ENCODE data around the gene CDH3. TPM values are rescaled to one million over a fixed set of nuclear protein-coding genes. Genes with fewer than 3 reads are reported as not detected.

Gene CDH3
- total RNA-seq: not detected

GRCh38 chr16:68644715-68645493 is at the start of gene CDH3:
Gene CDH3 (plus strand): TSS chr16:68645310. CDS start chr16:68645380, 70 bp downstream.
- Histone ChIP-seq H3K4me3 (ENCODE audit: low read length in 3 of 3) (no peak within 1 kb of the TSS), H3K9ac (ENCODE audit: low read depth in 1 of 3, low read length in 3 of 3) (no peak within 1 kb of the TSS), H3K9me3 (ENCODE audit: control insufficient read depth in 3 of 3, low read length in 3 of 3) (no peaks in the 10 kb centered on the region), H3K4me1 (ENCODE audit: control insufficient read depth in 3 of 3, insufficient read depth in 3 of 3, low read length in 3 of 3) (peaks cover 3 to 6% (median 5%) of the 10 kb centered on the region in 3 donors), H3K27ac (ENCODE audit: low read depth, low read length) (no peak within 1 kb of the TSS), H3K27me3 (ENCODE audit: control insufficient read depth in 3 of 3, insufficient read depth in 3 of 3, low read length in 3 of 3) (peaks cover 69 to 75% (median 74%) of the 10 kb centered on the region in 3 donors), H3K36me3 (ENCODE audit: control insufficient read depth in 3 of 3, insufficient read depth in 3 of 3, low read length in 3 of 3) (no peaks in the 10 kb centered on the region)

GRCh38 chr16:68596266-68596665 is 48.8 kb upstream of the CDH3 start:
- Histone ChIP-seq H3K9me3 (ENCODE audit: control insufficient read depth in 3 of 3, low read length in 3 of 3) (no peaks in the 10 kb centered on the region), H3K4me3 (ENCODE audit: low read length in 3 of 3) (no peak overlapping the region), H3K36me3 (ENCODE audit: control insufficient read depth in 3 of 3, insufficient read depth in 3 of 3, low read length in 3 of 3) (no peaks in the 10 kb centered on the region), H3K4me1 (ENCODE audit: control insufficient read depth in 3 of 3, insufficient read depth in 3 of 3, low read length in 3 of 3) (no peaks in the 10 kb centered on the region), H3K9ac (ENCODE audit: low read depth in 1 of 3, low read length in 3 of 3) (no peak overlapping the region), H3K27me3 (ENCODE audit: control insufficient read depth in 3 of 3, insufficient read depth in 3 of 3, low read length in 3 of 3) (no peaks in the 10 kb centered on the region), H3K27ac (ENCODE audit: low read depth, low read length) (no peak overlapping the region)

GRCh38 chr16:68599586-68599985 is 45.5 kb upstream of the CDH3 start:
- H3K9me3 ChIP-seq (ENCODE audit: control insufficient read depth in 3 of 3, low read length in 3 of 3): no peaks in the 10 kb centered on the region
- H3K9ac ChIP-seq (ENCODE audit: low read depth in 1 of 3, low read length in 3 of 3): no peak overlapping the region
- H3K4me1 ChIP-seq (ENCODE audit: control insufficient read depth in 3 of 3, insufficient read depth in 3 of 3, low read length in 3 of 3): no peaks in the 10 kb centered on the region
- H3K27me3 ChIP-seq (ENCODE audit: control insufficient read depth in 3 of 3, insufficient read depth in 3 of 3, low read length in 3 of 3): no peaks in the 10 kb centered on the region
- no peak overlapping the region for H3K27ac ChIP-seq (ENCODE audit: low read depth, low read length)
- no peaks in the 10 kb centered on the region for H3K36me3 ChIP-seq (ENCODE audit: control insufficient read depth in 3 of 3, insufficient read depth in 3 of 3, low read length in 3 of 3)
- no peak overlapping the region for H3K4me3 ChIP-seq (ENCODE audit: low read length in 3 of 3)

- no peaks in the 10 kb centered on the region for H3K27me3 ChIP-seq (ENCODE audit: control insufficient read depth in 3 of 3, insufficient read depth in 3 of 3, low read length in 3 of 3)
- H3K36me3 ChIP-seq (ENCODE audit: control insufficient read depth in 3 of 3, insufficient read depth in 3 of 3, low read length in 3 of 3): no peaks in the 10 kb centered on the region
- H3K9ac ChIP-seq (ENCODE audit: low read depth in 1 of 3, low read length in 3 of 3): no peak overlapping the region
- no peak overlapping the region for H3K27ac ChIP-seq (ENCODE audit: low read depth, low read length)
- H3K4me3 ChIP-seq (ENCODE audit: low read length in 3 of 3): no peak overlapping the region
- H3K4me1 ChIP-seq (ENCODE audit: control insufficient read depth in 3 of 3, insufficient read depth in 3 of 3, low read length in 3 of 3): no peaks in the 10 kb centered on the region
- no peaks in the 10 kb centered on the region for H3K9me3 ChIP-seq (ENCODE audit: control insufficient read depth in 3 of 3, low read length in 3 of 3)
Measured at GRCh38 chr16:68605746-68606145, 39.4 kb upstream of the CDH3 start.

GRCh38 chr16:68607443-68607842 is 37.7 kb upstream of the CDH3 start:
- Histone ChIP-seq H3K9ac (ENCODE audit: low read depth in 1 of 3, low read length in 3 of 3) (no peak overlapping the region), H3K4me1 (ENCODE audit: control insufficient read depth in 3 of 3, insufficient read depth in 3 of 3, low read length in 3 of 3) (no peaks in the 10 kb centered on the region), H3K9me3 (ENCODE audit: control insufficient read depth in 3 of 3, low read length in 3 of 3) (no peaks in the 10 kb centered on the region), H3K27me3 (ENCODE audit: control insufficient read depth in 3 of 3, insufficient read depth in 3 of 3, low read length in 3 of 3) (no peaks in the 10 kb centered on the region), H3K4me3 (ENCODE audit: low read length in 3 of 3) (no peak overlapping the region), H3K36me3 (ENCODE audit: control insufficient read depth in 3 of 3, insufficient read depth in 3 of 3, low read length in 3 of 3) (no peaks in the 10 kb centered on the region), H3K27ac (ENCODE audit: low read depth, low read length) (no peak overlapping the region)

- Histone ChIP-seq H3K4me3 (ENCODE audit: low read length in 3 of 3) (no peak overlapping the region), H3K27me3 (ENCODE audit: control insufficient read depth in 3 of 3, insufficient read depth in 3 of 3, low read length in 3 of 3) (no peaks in the 10 kb centered on the region), H3K4me1 (ENCODE audit: control insufficient read depth in 3 of 3, insufficient read depth in 3 of 3, low read length in 3 of 3) (no peaks in the 10 kb centered on the region), H3K9me3 (ENCODE audit: control insufficient read depth in 3 of 3, low read length in 3 of 3) (no peaks in the 10 kb centered on the region), H3K27ac (ENCODE audit: low read depth, low read length) (no peak overlapping the region), H3K9ac (ENCODE audit: low read depth in 1 of 3, low read length in 3 of 3) (no peak overlapping the region), H3K36me3 (ENCODE audit: control insufficient read depth in 3 of 3, insufficient read depth in 3 of 3, low read length in 3 of 3) (no peaks in the 10 kb centered on the region)
Measured at GRCh38 chr16:68608330-68608729, 36.8 kb upstream of the CDH3 start.

GRCh38 chr16:68612996-68613395 is 32.1 kb upstream of the CDH3 start:
- no peak overlapping the region for H3K9ac ChIP-seq (ENCODE audit: low read depth in 1 of 3, low read length in 3 of 3)
- H3K4me1 ChIP-seq (ENCODE audit: control insufficient read depth in 3 of 3, insufficient read depth in 3 of 3, low read length in 3 of 3): no peaks in the 10 kb centered on the region
- no peaks in the 10 kb centered on the region for H3K36me3 ChIP-seq (ENCODE audit: control insufficient read depth in 3 of 3, insufficient read depth in 3 of 3, low read length in 3 of 3)
- H3K27me3 ChIP-seq (ENCODE audit: control insufficient read depth in 3 of 3, insufficient read depth in 3 of 3, low read length in 3 of 3): no peaks in the 10 kb centered on the region
- peaks cover 0 to 8% (median 3%) of the 10 kb centered on the region in 3 donors for H3K9me3 ChIP-seq (ENCODE audit: control insufficient read depth in 3 of 3, low read length in 3 of 3)
- no peak overlapping the region for H3K27ac ChIP-seq (ENCODE audit: low read depth, low read length)
- H3K4me3 ChIP-seq (ENCODE audit: low read length in 3 of 3): no peak overlapping the region

GRCh38 chr16:68617734-68618133 is 27.4 kb upstream of the CDH3 start:
- Histone ChIP-seq H3K4me1 (ENCODE audit: control insufficient read depth in 3 of 3, insufficient read depth in 3 of 3, low read length in 3 of 3) (no peaks in the 10 kb centered on the region), H3K27me3 (ENCODE audit: control insufficient read depth in 3 of 3, insufficient read depth in 3 of 3, low read length in 3 of 3) (no peaks in the 10 kb centered on the region), H3K36me3 (ENCODE audit: control insufficient read depth in 3 of 3, insufficient read depth in 3 of 3, low read length in 3 of 3) (no peaks in the 10 kb centered on the region), H3K9ac (ENCODE audit: low read depth in 1 of 3, low read length in 3 of 3) (no peak overlapping the region), H3K9me3 (ENCODE audit: control insufficient read depth in 3 of 3, low read length in 3 of 3) (peaks cover 0 to 8% (median 3%) of the 10 kb centered on the region in 3 donors), H3K27ac (ENCODE audit: low read depth, low read length) (no peak overlapping the region), H3K4me3 (ENCODE audit: low read length in 3 of 3) (no peak overlapping the region)

- Histone ChIP-seq H3K9ac (ENCODE audit: low read depth in 1 of 3, low read length in 3 of 3) (no peak overlapping the region), H3K4me3 (ENCODE audit: low read length in 3 of 3) (no peak overlapping the region), H3K36me3 (ENCODE audit: control insufficient read depth in 3 of 3, insufficient read depth in 3 of 3, low read length in 3 of 3) (no peaks in the 10 kb centered on the region)
Measured at GRCh38 chr16:68626557-68626956, 18.6 kb upstream of the CDH3 start.

GRCh38 chr16:68627951-68628425 is 17.1 kb upstream of the CDH3 start:
- H3K4me1 ChIP-seq (ENCODE audit: control insufficient read depth in 3 of 3, insufficient read depth in 3 of 3, low read length in 3 of 3): no peaks in the 10 kb centered on the region
- no peak overlapping the region for H3K27ac ChIP-seq (ENCODE audit: low read depth, low read length)
- H3K27me3 ChIP-seq (ENCODE audit: control insufficient read depth in 3 of 3, insufficient read depth in 3 of 3, low read length in 3 of 3): peaks cover 0 to 6% (median 0%) of the 10 kb centered on the region in 3 donors
- no peaks in the 10 kb centered on the region for H3K36me3 ChIP-seq (ENCODE audit: control insufficient read depth in 3 of 3, insufficient read depth in 3 of 3, low read length in 3 of 3)
- H3K9ac ChIP-seq (ENCODE audit: low read depth in 1 of 3, low read length in 3 of 3): no peak overlapping the region
- H3K9me3 ChIP-seq (ENCODE audit: control insufficient read depth in 3 of 3, low read length in 3 of 3): no peaks in the 10 kb centered on the region
- no peak overlapping the region for H3K4me3 ChIP-seq (ENCODE audit: low read length in 3 of 3)

More at GRCh38 chr16:68626557-68626956, 18.6 kb upstream of the CDH3 start:
- Histone ChIP-seq H3K27me3 (ENCODE audit: control insufficient read depth in 3 of 3, insufficient read depth in 3 of 3, low read length in 3 of 3) (peaks cover 0 to 6% (median 0%) of the 10 kb centered on the region in 3 donors), H3K9me3 (ENCODE audit: control insufficient read depth in 3 of 3, low read length in 3 of 3) (peaks cover 0 to 2% (median 0%) of the 10 kb centered on the region in 3 donors), H3K27ac (ENCODE audit: low read depth, low read length) (no peak overlapping the region), H3K4me1 (ENCODE audit: control insufficient read depth in 3 of 3, insufficient read depth in 3 of 3, low read length in 3 of 3) (no peaks in the 10 kb centered on the region)

Measured in skeletal muscle tissue (tissue), 4 donors.